MCF 10A (cell line): ENCODE results near the gene PROZ. TPM values are rescaled to one million over a fixed set of nuclear protein-coding genes. Genes with fewer than 3 reads are reported as not detected.
"Not testable (repeated sequence)": the region's sequence is repeated elsewhere in the genome, so short reads cannot be mapped to it uniquely, and the experiment has no call there.

ENCODE experiments used
- BruUV-seq: library from RNA; stranded (reverse); fragments of 400-500 nt; replicated peaks from 2 replicates; lab custom pipeline; 2021; lab: Mats Ljungman, UMichigan
- CTCF ChIA-PET: fragments of 300-600 bp; sonication (Branson Sonifier 250); formaldehyde crosslinking; extraction: SDS; loops from one replicate; lab custom pipeline; 2021; ENCODE audit warnings: antibody characterized with exemption, inconsistent platforms; lab: Yijun Ruan, JAX
- POLR2A ChIA-PET: fragments of 300-600, 350-650 bp; sonication (Branson Sonifier 250); formaldehyde crosslinking; extraction: SDS; loops from one replicate; lab custom pipeline; 2020; ENCODE audit warnings: antibody characterized with exemption, inconsistent platforms; lab: Yijun Ruan, JAX
- DNase-seq: peaks from one replicate; pipeline ENCODE4 v3.0.0-alpha.2; 2018; ENCODE audit not compliant: unreplicated experiment
- H3K27ac Mint-ChIP-seq: one replicate; pipeline ENCODE4 v1.8.0; 2022; ENCODE audit warnings: mild to moderate bottlenecking, low read depth, mixed read lengths; ENCODE audit not compliant: unreplicated experiment
- H3K27me3 Mint-ChIP-seq: one replicate; pipeline ENCODE4 v1.8.0; 2022; ENCODE audit warnings: mixed read lengths; ENCODE audit not compliant: insufficient read depth, unreplicated experiment
- H3K36me3 Mint-ChIP-seq: one replicate; pipeline ENCODE4 v1.8.0; 2022; ENCODE audit warnings: mild to moderate bottlenecking, moderate library complexity, mixed read lengths; ENCODE audit not compliant: insufficient read depth, unreplicated experiment
- H3K4me1 Mint-ChIP-seq: one replicate; pipeline ENCODE4 v1.8.0; 2022; ENCODE audit warnings: mixed read lengths; ENCODE audit not compliant: insufficient read depth, unreplicated experiment
- H3K4me3 Mint-ChIP-seq: one replicate; pipeline ENCODE4 v1.8.0; 2022; ENCODE audit warnings: mild to moderate bottlenecking, moderate library complexity, mixed read lengths; ENCODE audit not compliant: unreplicated experiment
- H3K9me3 Mint-ChIP-seq: one replicate; pipeline ENCODE4 v1.8.0; 2022; ENCODE audit warnings: mixed read lengths; ENCODE audit not compliant: unreplicated experiment
- intact Hi-C: fragments of 100-400 bp; cut with micrococcal nuclease; formaldehyde crosslinking; loops from 2 replicates; pipeline ENCODE4 v1.14.1; 2022
- total RNA-seq: library from RNA; stranded (reverse); gene quantifications from 2 replicates; pipeline ENCODE4 v1.2.3, GENCODE V29; 2022
- TF ChIP-seq, protein P1 (sequence below): fragments of 200-600 bp; IDR thresholded peaks from one replicate; pipeline ENCODE4 v1.8.0; 2022; ENCODE audit warnings: antibody characterized with exemption, mild to moderate bottlenecking; ENCODE audit not compliant: unreplicated experiment

The PROZ gene
- total RNA-seq, 1 experiment from 2014 or later: not detected

DNA sequence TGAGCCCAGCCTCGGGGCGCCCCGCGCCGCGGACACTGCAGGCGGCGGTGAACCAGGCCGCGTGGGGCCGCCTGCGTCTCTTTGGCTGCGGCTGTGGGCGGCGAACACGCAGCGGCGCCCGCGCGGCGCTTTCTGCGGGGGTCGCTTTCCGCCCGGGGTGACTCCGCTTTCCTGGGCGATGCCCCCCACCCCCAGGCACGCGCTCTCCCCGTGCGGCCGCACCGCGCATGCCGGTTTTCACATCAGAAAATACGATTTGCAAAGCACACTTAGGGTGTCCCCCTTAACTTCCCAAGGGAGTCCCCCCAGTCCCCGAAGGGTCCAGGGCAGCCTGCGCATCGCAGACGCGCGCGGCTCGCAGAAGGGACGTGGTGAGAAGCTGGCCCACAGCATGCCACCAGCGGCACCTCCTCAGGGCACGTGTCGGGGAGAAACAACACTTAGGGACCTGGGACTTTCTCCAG is 47.6 kb upstream of the PROZ start:
- no TSS peak for BruUV-seq
- Mint-ChIP-seq H3K4me3 (no peak overlapping the region), H3K27ac (no peak overlapping the region), H3K4me1 (no peaks in the 10 kb centered on the region), H3K9me3 (no peaks in the 10 kb centered on the region), H3K27me3 (no peaks in the 10 kb centered on the region), H3K36me3 (no peaks in the 10 kb centered on the region)
- DNase-seq: no peak
- intact Hi-C loops: no loop called here
- TF ChIP-seq, protein P1, sequence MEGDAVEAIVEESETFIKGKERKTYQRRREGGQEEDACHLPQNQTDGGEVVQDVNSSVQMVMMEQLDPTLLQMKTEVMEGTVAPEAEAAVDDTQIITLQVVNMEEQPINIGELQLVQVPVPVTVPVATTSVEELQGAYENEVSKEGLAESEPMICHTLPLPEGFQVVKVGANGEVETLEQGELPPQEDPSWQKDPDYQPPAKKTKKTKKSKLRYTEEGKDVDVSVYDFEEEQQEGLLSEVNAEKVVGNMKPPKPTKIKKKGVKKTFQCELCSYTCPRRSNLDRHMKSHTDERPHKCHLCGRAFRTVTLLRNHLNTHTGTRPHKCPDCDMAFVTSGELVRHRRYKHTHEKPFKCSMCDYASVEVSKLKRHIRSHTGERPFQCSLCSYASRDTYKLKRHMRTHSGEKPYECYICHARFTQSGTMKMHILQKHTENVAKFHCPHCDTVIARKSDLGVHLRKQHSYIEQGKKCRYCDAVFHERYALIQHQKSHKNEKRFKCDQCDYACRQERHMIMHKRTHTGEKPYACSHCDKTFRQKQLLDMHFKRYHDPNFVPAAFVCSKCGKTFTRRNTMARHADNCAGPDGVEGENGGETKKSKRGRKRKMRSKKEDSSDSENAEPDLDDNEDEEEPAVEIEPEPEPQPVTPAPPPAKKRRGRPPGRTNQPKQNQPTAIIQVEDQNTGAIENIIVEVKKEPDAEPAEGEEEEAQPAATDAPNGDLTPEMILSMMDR: no peak
- POLR2A ChIA-PET: no interaction called here
- CTCF ChIA-PET: no interaction called here

DNA sequence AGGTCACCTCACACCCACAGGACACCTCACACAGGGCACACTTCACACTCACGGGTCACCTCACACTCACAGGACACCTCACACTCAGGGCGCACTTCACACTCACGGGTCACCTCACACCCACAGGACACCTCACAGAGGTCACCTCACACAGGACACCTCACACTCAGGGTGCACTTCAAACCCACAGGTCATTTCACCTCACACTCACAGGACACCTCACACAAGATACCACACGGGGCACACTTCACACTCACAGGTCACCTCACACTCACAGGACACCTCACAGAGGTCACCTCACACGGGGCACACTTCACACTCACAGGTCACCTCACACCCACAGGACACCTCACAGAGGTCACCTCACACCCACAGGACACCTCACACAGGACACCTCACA is 46.6 kb upstream of the PROZ start:
- H3K4me1 Mint-ChIP-seq, DNase-seq, intact Hi-C loops, POLR2A ChIA-PET, H3K27ac Mint-ChIP-seq, H3K9me3 Mint-ChIP-seq, CTCF ChIA-PET, BruUV-seq, H3K27me3 Mint-ChIP-seq, H3K4me3 Mint-ChIP-seq, H3K36me3 Mint-ChIP-seq: not testable (repeated sequence)

- POLR2A ChIA-PET, H3K9me3 Mint-ChIP-seq, H3K4me1 Mint-ChIP-seq, H3K4me3 Mint-ChIP-seq, CTCF ChIA-PET, H3K27me3 Mint-ChIP-seq, H3K27ac Mint-ChIP-seq, intact Hi-C loops, DNase-seq, H3K36me3 Mint-ChIP-seq, BruUV-seq: not testable (repeated sequence)
Observed at GRCh38 chr13:113112475-113112874, 46.0 kb upstream of the PROZ start.

DNA sequence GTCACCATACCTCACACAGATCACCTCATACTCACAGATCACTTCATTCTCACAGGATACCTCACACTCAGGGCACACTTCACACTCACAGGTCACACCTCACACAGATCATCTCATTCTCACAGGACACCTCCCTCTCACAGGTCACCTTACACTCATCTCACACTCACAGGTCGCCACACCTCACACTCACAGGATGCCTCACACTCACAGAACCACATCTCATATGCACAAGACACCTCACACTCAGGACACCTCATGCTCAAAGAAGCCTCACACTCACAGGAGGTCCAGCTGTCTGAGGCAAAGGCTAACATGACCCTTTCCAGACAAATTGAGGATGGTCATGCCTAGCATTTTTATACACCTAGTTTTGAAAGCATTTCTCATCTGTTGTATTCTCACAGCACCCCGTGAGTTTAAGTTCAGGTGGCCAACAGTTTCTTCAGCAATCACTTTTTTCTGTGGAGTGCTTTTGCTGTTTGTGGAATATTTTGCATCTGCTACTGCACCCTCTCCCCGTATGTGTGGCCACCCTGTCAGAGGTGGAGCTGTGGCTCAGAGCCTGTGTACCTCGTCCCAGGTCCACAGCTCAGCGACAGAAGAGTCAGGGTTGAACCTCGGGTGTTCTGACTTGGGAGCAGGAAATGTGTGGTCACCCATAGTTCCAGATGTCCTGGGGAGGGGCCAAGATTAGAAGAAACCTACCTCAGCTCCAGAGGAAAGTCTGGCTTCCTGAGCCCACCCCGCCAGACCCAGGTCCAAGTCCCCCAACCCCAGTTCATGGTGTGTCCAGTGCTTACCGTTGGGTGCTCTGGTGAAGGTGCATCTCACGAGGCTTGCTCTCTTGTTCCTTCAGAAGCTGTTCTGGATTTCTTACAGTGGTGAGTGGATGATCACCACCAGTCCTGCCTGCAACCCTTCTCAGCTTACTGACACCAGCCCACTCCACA is 45.3 kb upstream of the PROZ start:
- TF ChIP-seq, protein P1: no peak
- no peak for DNase-seq

GRCh38 chr13:113113846-113114271 is 44.6 kb upstream of the PROZ start:
- TF ChIP-seq, protein P1: no peak
- Mint-ChIP-seq H3K36me3 (no peaks in the 10 kb centered on the region), H3K4me1 (no peaks in the 10 kb centered on the region), H3K9me3 (no peaks in the 10 kb centered on the region), H3K4me3 (no peak overlapping the region), H3K27ac (no peak overlapping the region), H3K27me3 (no peaks in the 10 kb centered on the region)
- intact Hi-C loops: no loop called here
- ChIA-PET POLR2A (no interaction called here), CTCF (no interaction called here)
- BruUV-seq: no TSS peak
- no peak for DNase-seq

More for the DNA sequence above, 45.3 kb upstream of the PROZ start:
- Mint-ChIP-seq H3K36me3 (no peaks in the 10 kb centered on the region), H3K27ac (no peak overlapping the region), H3K27me3 (no peaks in the 10 kb centered on the region), H3K4me1 (no peaks in the 10 kb centered on the region), H3K9me3 (no peaks in the 10 kb centered on the region), H3K4me3 (no peak overlapping the region)
- ChIA-PET CTCF (no interaction called here), POLR2A (no interaction called here)
- intact Hi-C loops: no loop called here
- BruUV-seq: no TSS peak
